ENCODE measurements around the gene C10orf90.
A peak's percentile ranks its signal among the peaks of the same experiment; 100 is the strongest.

C10orf90 gene

DNA sequence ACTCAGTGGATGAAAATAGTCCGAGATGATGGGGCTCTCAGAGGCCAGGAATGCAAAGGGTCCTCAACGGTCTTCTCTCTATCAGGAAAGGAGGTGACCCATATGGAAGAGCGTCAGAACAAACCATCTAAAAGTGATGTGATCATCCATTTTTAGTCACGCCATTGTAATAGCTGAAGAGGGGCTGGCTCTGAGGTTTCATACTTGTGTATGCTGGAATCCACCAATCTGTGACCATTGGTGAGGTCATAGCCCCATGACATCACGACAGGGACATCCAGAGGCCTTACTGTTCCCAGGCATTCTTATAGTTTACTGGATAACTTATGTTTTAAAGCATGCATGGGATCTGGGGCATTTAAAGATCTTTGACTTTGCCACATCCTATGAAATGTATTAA is 83.6 kb downstream of the C10orf90 start:
- POLR2A ChIA-PET: no interaction called here
- no peaks in the 10 kb centered on the region for H3K36me3 ChIP-seq (ENCODE audit: control insufficient read depth in 2 of 2, insufficient read depth in 1 of 2, low read length in 2 of 2)
- TF ChIP-seq ZNF76 (tag by site-specific recombination; IDR thresholded peaks at IDR 0.05; ENCODE audit: borderline replicate concordance, low read depth): no peak
- TF ChIP-seq ZNF555 (tag by site-specific recombination; conservative IDR thresholded peaks at IDR 0.05): no peak
- TF ChIP-seq ZNF600 (tag by site-specific recombination; IDR thresholded peaks at IDR 0.05): no peak
- TF ChIP-seq, protein P1, sequence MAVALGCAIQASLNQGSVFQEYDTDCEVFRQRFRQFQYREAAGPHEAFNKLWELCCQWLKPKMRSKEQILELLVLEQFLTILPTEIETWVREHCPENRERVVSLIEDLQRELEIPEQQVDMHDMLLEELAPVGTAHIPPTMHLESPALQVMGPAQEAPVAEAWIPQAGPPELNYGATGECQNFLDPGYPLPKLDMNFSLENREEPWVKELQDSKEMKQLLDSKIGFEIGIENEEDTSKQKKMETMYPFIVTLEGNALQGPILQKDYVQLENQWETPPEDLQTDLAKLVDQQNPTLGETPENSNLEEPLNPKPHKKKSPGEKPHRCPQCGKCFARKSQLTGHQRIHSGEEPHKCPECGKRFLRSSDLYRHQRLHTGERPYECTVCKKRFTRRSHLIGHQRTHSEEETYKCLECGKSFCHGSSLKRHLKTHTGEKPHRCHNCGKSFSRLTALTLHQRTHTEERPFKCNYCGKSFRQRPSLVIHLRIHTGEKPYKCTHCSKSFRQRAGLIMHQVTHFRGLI (tag by site-specific recombination; IDR thresholded peaks at IDR 0.05): no peak

DNA sequence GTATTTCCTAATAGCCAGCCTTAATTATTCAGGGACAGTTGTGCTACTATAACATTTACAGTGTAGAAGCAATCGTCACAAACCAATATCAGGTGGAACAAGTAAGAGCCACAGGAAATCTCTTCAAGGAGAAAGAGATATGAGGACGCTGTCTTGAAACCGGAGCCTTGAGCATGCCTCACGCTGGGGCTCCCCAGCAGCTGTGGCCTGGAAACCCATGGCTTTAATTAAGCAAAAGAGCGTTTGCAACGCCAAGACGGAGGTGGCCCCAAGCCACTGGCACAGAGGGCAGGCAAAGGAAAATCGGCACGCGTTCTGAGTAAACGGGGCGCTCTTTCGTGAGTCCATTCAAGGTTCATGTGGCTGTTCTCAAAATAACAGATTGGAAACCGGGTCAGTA is 84.4 kb downstream of the C10orf90 start:
- no peak overlapping the region for H3K4me3 ChIP-seq (ENCODE audit: low read depth, low read length)
- H3K27ac ChIP-seq (ENCODE audit: extremely low read depth, low read depth, low read length): no peak overlapping the region
- TF ChIP-seq ZNF530 (tag by site-specific recombination; IDR thresholded peaks at IDR 0.05; ENCODE audit: low read depth) (no peak), SETDB1 (IDR thresholded peaks at IDR 0.05; ENCODE audit: insufficient read length, low read length) (no peak), ZNF768 (tag by site-specific recombination; IDR thresholded peaks at IDR 0.05) (no peak)
- CTCF ChIA-PET: no interaction called here
- no peaks in the 10 kb centered on the region for H3K4me1 ChIP-seq (ENCODE audit: control insufficient read depth, insufficient read depth, low read length)
- no peaks in the 10 kb centered on the region for H3K9me3 ChIP-seq (ENCODE audit: control insufficient read depth, insufficient read depth, low read depth, low read length)
- POLR2A ChIA-PET: no interaction called here
- H3K36me3 ChIP-seq (ENCODE audit: control insufficient read depth in 2 of 2, insufficient read depth in 1 of 2, low read length in 2 of 2): no peaks in the 10 kb centered on the region

More for the DNA sequence above, 83.6 kb downstream of the C10orf90 start:
- Histone ChIP-seq H3K9me3 (ENCODE audit: control insufficient read depth, insufficient read depth, low read depth, low read length) (no peaks in the 10 kb centered on the region), H3K4me1 (ENCODE audit: control insufficient read depth, insufficient read depth, low read length) (no peaks in the 10 kb centered on the region), H3K4me3 (ENCODE audit: low read depth, low read length) (no peak overlapping the region), H3K27ac (ENCODE audit: extremely low read depth, low read depth, low read length) (no peak overlapping the region)
- CTCF ChIA-PET: no interaction called here

DNA sequence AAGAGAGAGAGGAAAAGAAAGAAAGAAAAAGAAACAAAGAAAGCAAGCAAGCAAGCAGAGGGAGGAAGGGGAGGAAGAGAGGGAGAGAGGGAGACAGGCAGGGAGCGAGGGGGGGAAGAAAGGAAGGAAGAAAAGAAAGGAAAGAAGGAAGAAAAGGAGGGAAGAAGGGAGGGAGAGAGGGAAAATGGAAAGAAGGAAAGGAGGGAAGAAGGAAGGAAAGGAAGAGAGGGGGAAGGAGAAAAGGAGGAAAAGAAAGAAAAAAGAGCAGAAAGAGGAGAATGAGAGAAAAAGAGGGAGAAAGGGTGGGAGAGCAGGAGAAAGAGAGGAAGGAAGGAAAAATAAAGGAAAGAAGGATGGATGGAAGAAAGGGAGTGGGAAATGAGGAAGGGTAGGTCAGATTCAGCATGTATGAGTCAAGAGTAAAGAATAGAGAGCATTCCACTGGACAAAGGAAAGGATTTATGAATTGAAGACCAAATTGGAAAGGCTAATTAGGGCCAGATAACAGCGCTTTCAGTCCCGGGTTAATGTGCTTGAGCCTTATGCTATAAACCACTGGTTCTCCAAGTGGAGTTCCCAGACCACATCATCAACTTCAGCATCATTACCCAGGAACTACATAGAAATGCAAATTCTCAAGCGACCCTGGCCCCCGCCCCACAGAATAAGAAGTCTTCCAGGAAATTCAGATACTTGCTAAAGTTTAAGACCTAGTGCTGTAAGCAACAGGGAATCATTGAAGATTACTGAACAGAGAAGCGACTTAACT is 85.1 kb downstream of the C10orf90 start:
- no peaks in the 10 kb centered on the region for H3K9me3 ChIP-seq (ENCODE audit: control insufficient read depth, insufficient read depth, low read depth, low read length)
- H3K27ac ChIP-seq (ENCODE audit: extremely low read depth, low read depth, low read length): no peak overlapping the region
- H3K4me3 ChIP-seq (ENCODE audit: low read depth, low read length): no peak overlapping the region
- H3K36me3 ChIP-seq (ENCODE audit: control insufficient read depth in 2 of 2, insufficient read depth in 1 of 2, low read length in 2 of 2): no peaks in the 10 kb centered on the region
- ChIA-PET CTCF (no interaction called here), POLR2A (no interaction called here)
- H3K4me1 ChIP-seq (ENCODE audit: control insufficient read depth, insufficient read depth, low read length): no peaks in the 10 kb centered on the region
- TF ChIP-seq, protein P2, sequence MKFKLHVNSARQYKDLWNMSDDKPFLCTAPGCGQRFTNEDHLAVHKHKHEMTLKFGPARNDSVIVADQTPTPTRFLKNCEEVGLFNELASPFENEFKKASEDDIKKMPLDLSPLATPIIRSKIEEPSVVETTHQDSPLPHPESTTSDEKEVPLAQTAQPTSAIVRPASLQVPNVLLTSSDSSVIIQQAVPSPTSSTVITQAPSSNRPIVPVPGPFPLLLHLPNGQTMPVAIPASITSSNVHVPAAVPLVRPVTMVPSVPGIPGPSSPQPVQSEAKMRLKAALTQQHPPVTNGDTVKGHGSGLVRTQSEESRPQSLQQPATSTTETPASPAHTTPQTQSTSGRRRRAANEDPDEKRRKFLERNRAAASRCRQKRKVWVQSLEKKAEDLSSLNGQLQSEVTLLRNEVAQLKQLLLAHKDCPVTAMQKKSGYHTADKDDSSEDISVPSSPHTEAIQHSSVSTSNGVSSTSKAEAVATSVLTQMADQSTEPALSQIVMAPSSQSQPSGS (tag by site-specific recombination; IDR thresholded peaks at IDR 0.05; ENCODE audit: low read depth): no peak
- TF ChIP-seq ZNF138 (tag by site-specific recombination; IDR thresholded peaks at IDR 0.05; ENCODE audit: borderline replicate concordance) (no peak), HOXC10 (CRISPR knock-in tag; IDR thresholded peaks at IDR 0.05) (no peak), ZNF366 (tag by site-specific recombination; conservative IDR thresholded peaks at IDR 0.05) (peak; percentile 91), ZNF311 (tag by site-specific recombination; IDR thresholded peaks at IDR 0.05; ENCODE audit: borderline replicate concordance) (no peak), ZNF473 (tag by site-specific recombination; IDR thresholded peaks at IDR 0.05) (no peak), ZNF654 (tag by site-specific recombination; IDR thresholded peaks at IDR 0.05; ENCODE audit: low read depth) (no peak), MEIS1 (CRISPR knock-in tag; IDR thresholded peaks at IDR 0.05; ENCODE audit: borderline replicate concordance) (no peak), HOXA7 (CRISPR knock-in tag; IDR thresholded peaks at IDR 0.05; ENCODE audit: borderline replicate concordance) (no peak), ZNF704 (tag by site-specific recombination; IDR thresholded peaks at IDR 0.05) (no peak)
- TF ChIP-seq, protein P3, sequence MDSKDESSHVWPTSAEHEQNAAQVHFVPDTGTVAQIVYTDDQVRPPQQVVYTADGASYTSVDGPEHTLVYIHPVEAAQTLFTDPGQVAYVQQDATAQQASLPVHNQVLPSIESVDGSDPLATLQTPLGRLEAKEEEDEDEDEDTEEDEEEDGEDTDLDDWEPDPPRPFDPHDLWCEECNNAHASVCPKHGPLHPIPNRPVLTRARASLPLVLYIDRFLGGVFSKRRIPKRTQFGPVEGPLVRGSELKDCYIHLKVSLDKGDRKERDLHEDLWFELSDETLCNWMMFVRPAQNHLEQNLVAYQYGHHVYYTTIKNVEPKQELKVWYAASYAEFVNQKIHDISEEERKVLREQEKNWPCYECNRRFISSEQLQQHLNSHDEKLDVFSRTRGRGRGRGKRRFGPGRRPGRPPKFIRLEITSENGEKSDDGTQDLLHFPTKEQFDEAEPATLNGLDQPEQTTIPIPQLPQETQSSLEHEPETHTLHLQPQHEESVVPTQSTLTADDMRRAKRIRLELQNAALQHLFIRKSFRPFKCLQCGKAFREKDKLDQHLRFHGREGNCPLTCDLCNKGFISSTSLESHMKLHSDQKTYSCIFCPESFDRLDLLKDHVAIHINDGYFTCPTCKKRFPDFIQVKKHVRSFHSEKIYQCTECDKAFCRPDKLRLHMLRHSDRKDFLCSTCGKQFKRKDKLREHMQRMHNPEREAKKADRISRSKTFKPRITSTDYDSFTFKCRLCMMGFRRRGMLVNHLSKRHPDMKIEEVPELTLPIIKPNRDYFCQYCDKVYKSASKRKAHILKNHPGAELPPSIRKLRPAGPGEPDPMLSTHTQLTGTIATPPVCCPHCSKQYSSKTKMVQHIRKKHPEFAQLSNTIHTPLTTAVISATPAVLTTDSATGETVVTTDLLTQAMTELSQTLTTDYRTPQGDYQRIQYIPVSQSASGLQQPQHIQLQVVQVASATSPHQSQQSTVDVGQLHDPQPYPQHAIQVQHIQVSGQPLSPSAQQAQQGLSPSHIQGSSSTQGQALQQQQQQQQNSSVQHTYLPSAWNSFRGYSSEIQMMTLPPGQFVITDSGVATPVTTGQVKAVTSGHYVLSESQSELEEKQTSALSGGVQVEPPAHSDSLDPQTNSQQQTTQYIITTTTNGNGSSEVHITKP (tag by site-specific recombination; IDR thresholded peaks at IDR 0.05): no peak
- TF ChIP-seq, protein P4, sequence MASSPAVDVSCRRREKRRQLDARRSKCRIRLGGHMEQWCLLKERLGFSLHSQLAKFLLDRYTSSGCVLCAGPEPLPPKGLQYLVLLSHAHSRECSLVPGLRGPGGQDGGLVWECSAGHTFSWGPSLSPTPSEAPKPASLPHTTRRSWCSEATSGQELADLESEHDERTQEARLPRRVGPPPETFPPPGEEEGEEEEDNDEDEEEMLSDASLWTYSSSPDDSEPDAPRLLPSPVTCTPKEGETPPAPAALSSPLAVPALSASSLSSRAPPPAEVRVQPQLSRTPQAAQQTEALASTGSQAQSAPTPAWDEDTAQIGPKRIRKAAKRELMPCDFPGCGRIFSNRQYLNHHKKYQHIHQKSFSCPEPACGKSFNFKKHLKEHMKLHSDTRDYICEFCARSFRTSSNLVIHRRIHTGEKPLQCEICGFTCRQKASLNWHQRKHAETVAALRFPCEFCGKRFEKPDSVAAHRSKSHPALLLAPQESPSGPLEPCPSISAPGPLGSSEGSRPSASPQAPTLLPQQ (tag by site-specific recombination; IDR thresholded peaks at IDR 0.05): no peak
- TF ChIP-seq, protein P5, sequence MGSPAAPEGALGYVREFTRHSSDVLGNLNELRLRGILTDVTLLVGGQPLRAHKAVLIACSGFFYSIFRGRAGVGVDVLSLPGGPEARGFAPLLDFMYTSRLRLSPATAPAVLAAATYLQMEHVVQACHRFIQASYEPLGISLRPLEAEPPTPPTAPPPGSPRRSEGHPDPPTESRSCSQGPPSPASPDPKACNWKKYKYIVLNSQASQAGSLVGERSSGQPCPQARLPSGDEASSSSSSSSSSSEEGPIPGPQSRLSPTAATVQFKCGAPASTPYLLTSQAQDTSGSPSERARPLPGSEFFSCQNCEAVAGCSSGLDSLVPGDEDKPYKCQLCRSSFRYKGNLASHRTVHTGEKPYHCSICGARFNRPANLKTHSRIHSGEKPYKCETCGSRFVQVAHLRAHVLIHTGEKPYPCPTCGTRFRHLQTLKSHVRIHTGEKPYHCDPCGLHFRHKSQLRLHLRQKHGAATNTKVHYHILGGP (tag by site-specific recombination; IDR thresholded peaks at IDR 0.05): no peak

All from HEK293 (cell line).